H9 (cell line): ENCODE data around the gene VAV2. TPM values are rescaled to one million over a fixed set of nuclear protein-coding genes. Genes with fewer than 3 reads are reported as not detected.

Experiments
- DNase-seq: peaks from one replicate; pipeline ENCODE4 v3.0.0-alpha.2; 2017
- H2AFZ ChIP-seq: one replicate; pipeline ENCODE4 v1.6.1; 2013; ENCODE audit warnings: mild to moderate bottlenecking, low read length, control low read depth, moderate library complexity
- H2AK5ac ChIP-seq: 2 replicates; pipeline ENCODE4 v1.6.1; 2013; ENCODE audit warnings: low read length, control low read depth, mixed read lengths; ENCODE audit not compliant: insufficient read length
- H2BK120ac ChIP-seq: one replicate; pipeline ENCODE4 v1.6.1; 2013; ENCODE audit warnings: low read depth, mild to moderate bottlenecking, low read length, control low read depth, inconsistent platforms; ENCODE audit not compliant: poor library complexity, severe bottlenecking
- H2BK12ac ChIP-seq: 2 replicates; pipeline ENCODE4 v1.6.1; 2013; ENCODE audit warnings: low read length, control low read depth, mixed read lengths, low read depth; ENCODE audit not compliant: insufficient read length
- H2BK15ac ChIP-seq: 2 replicates; pipeline ENCODE4 v1.6.1; 2013; ENCODE audit warnings: low read depth, low read length, control low read depth
- H2BK20ac ChIP-seq: one replicate; pipeline ENCODE4 v1.6.1; 2013; ENCODE audit warnings: low read depth, mild to moderate bottlenecking, low read length, control low read depth, inconsistent platforms; ENCODE audit not compliant: poor library complexity, severe bottlenecking
- H2BK5ac ChIP-seq: 2 replicates; pipeline ENCODE4 v1.6.1; 2013; ENCODE audit warnings: low read length, control low read depth, mixed read lengths; ENCODE audit not compliant: insufficient read length
- H3K14ac ChIP-seq: 2 replicates; pipeline ENCODE4 v1.6.1; 2013; ENCODE audit warnings: low read length, control low read depth; ENCODE audit not compliant: insufficient read depth
- H3K18ac ChIP-seq: 2 replicates; pipeline ENCODE4 v1.6.1; 2013; ENCODE audit warnings: low read depth, mild to moderate bottlenecking, mixed read lengths, low read length, control low read depth; ENCODE audit not compliant: insufficient read length
- H3K23ac ChIP-seq: 2 replicates; pipeline ENCODE4 v1.6.1; 2013; ENCODE audit warnings: low read length, control low read depth, mixed read lengths, low read depth; ENCODE audit not compliant: insufficient read length
- H3K23me2 ChIP-seq: 2 replicates; pipeline ENCODE4 v1.6.1; 2013; ENCODE audit warnings: low read depth, mild to moderate bottlenecking, mixed read lengths, low read length, control low read depth; ENCODE audit not compliant: insufficient read length, poor library complexity, severe bottlenecking
- H3K27ac ChIP-seq: 2 replicates; pipeline ENCODE4 v1.5.1; 2013; ENCODE audit warnings: low read length, control low read depth, mixed read lengths, low read depth; ENCODE audit not compliant: insufficient read length
- H3K27me3 ChIP-seq: 2 replicates; pipeline ENCODE4 v1.6.1; 2013; ENCODE audit warnings: low read length, control low read depth, inconsistent platforms; ENCODE audit not compliant: insufficient read depth
- H3K4ac ChIP-seq: 2 replicates; pipeline ENCODE4 v1.6.1; 2013; ENCODE audit warnings: low read depth, mild to moderate bottlenecking, control low read depth, inconsistent platforms, low read length, moderate library complexity
- H3K4me1 ChIP-seq: 2 replicates; pipeline ENCODE4 v1.6.1; 2013; ENCODE audit warnings: low read length, control low read depth, inconsistent platforms; ENCODE audit not compliant: insufficient read depth
- H3K4me2 ChIP-seq: 2 replicates; pipeline ENCODE4 v1.6.1; 2013; ENCODE audit warnings: low read length, control low read depth, mixed read lengths; ENCODE audit not compliant: insufficient read length, insufficient read depth
- H3K56ac ChIP-seq: 2 replicates; pipeline ENCODE4 v1.6.1; 2013; ENCODE audit warnings: low read depth, mild to moderate bottlenecking, mixed read lengths, low read length, control low read depth; ENCODE audit not compliant: insufficient read length
- H3K79me1 ChIP-seq: 2 replicates; pipeline ENCODE4 v1.6.1; 2013; ENCODE audit warnings: low read depth, mild to moderate bottlenecking, moderate library complexity, low read length, control low read depth, inconsistent platforms; ENCODE audit not compliant: insufficient read depth, poor library complexity, severe bottlenecking
- H3K79me2 ChIP-seq: 2 replicates; pipeline ENCODE4 v1.6.1; 2013; ENCODE audit warnings: low read length, control low read depth, inconsistent platforms; ENCODE audit not compliant: insufficient read depth
- H3K9ac ChIP-seq: 2 replicates; pipeline ENCODE4 v1.6.1; 2013; ENCODE audit warnings: low read length, control low read depth, mixed read lengths; ENCODE audit not compliant: insufficient read length; ENCODE audit errors: extremely low read depth
- H3K9me3 ChIP-seq: one replicate; pipeline ENCODE4 v1.6.1; 2013; ENCODE audit warnings: low read depth, low read length, inconsistent platforms; ENCODE audit not compliant: control insufficient read depth
- H3T11ph ChIP-seq: one replicate; pipeline ENCODE4 v1.6.1; 2013; ENCODE audit warnings: mild to moderate bottlenecking, low read length, control low read depth, inconsistent platforms
- H4K20me1 ChIP-seq: one replicate; pipeline ENCODE4 v1.6.1; 2013; ENCODE audit not compliant: control insufficient read depth, insufficient read length, insufficient read depth
- H4K5ac ChIP-seq: 2 replicates; pipeline ENCODE4 v1.6.1; 2013; ENCODE audit warnings: low read depth, mild to moderate bottlenecking, mixed read lengths, low read length, control low read depth; ENCODE audit not compliant: insufficient read length
- H4K8ac ChIP-seq: replicated peaks from 2 replicates; pipeline ENCODE4 v1.6.1; 2013; ENCODE audit warnings: low read length, control low read depth, mixed read lengths, low read depth; ENCODE audit not compliant: insufficient read length
- H4K91ac ChIP-seq: 2 replicates; pipeline ENCODE4 v1.6.1; 2013; ENCODE audit warnings: low read depth, mild to moderate bottlenecking, moderate library complexity, mixed read lengths, low read length, control low read depth; ENCODE audit not compliant: insufficient read length
- H3K27ac Mint-ChIP-seq, 3 experiments: 2 replicates in 2 of 3; 3 replicates in 1 of 3; pipeline ENCODE4 v1.8.0; 2020 to 2021; ENCODE audit warnings: mixed read lengths in 3 of 3, mild to moderate bottlenecking in 1 of 3, moderate library complexity in 1 of 3
- H3K27me3 Mint-ChIP-seq: 2 replicates; pipeline ENCODE4 v1.8.0; 2021; ENCODE audit warnings: low read depth, mild to moderate bottlenecking, moderate library complexity, mixed read lengths
- H3K36me3 Mint-ChIP-seq, 3 experiments: 2 replicates in 2 of 3; 3 replicates in 1 of 3; pipeline ENCODE4 v1.8.0; 2020 to 2021; ENCODE audit warnings: low read depth in 3 of 3, mixed read lengths in 3 of 3; ENCODE audit not compliant: insufficient read depth in 1 of 3
- H3K4me1 Mint-ChIP-seq, 2 experiments: 2 replicates each; pipeline ENCODE4 v1.8.0; 2020; ENCODE audit warnings: mixed read lengths in 2 of 2
- H3K4me3 Mint-ChIP-seq, 2 experiments: 2 replicates in 1 of 2; 3 replicates in 1 of 2; pipeline ENCODE4 v1.8.0; 2020 to 2021; ENCODE audit warnings: mild to moderate bottlenecking in 2 of 2, mixed read lengths in 2 of 2, moderate library complexity in 1 of 2
- H3K9me3 Mint-ChIP-seq, 2 experiments: 2 replicates in 1 of 2; 3 replicates in 1 of 2; pipeline ENCODE4 v1.8.0; 2020; ENCODE audit warnings: mild to moderate bottlenecking in 2 of 2, mixed read lengths in 2 of 2, moderate library complexity in 1 of 2
- CTCF ChIP-seq: fragments of 200-600 bp; sonication (generic); conservative IDR thresholded peaks from 3 replicates; pipeline ENCODE4 v1.8.0; 2021; ENCODE audit warnings: antibody characterized with exemption, mild to moderate bottlenecking
- WGBS: extraction: QIAGEN DNeasy Blood & Tissue Kit; methylation state at CpG from one replicate; pipeline ENCODE4 v1.1.7; 2013; ENCODE audit warnings: missing lambda C conversion rate, low lambda C conversion rate, mixed read lengths; ENCODE audit not compliant: insufficient read length; ENCODE audit errors: extremely low coverage; 5-methylcytosine and 5-hydroxymethylcytosine counted together
- total RNA-seq: library from RNA; stranded (reverse); gene quantifications from 2 replicates; pipeline ENCODE4 v1.2.1, GENCODE V29; 2021

Gene VAV2
- total RNA-seq, 1 experiment from 2014 or later = 58.7 TPM

- Histone ChIP-seq H3K23ac (no peak overlapping the region), H3T11ph (no peak overlapping the region), H3K79me2 (no peaks in the 10 kb centered on the region), H4K20me1 (no peaks in the 10 kb centered on the region), H2BK12ac (no peak overlapping the region), H3K4ac (no peak overlapping the region), H4K5ac (no peak overlapping the region), H3K4me1 (no peaks in the 10 kb centered on the region), H4K91ac (no peak overlapping the region), H4K8ac (no peak overlapping the region), H2BK120ac (no peak overlapping the region), H3K27ac (no peak overlapping the region), H2BK15ac (no peak overlapping the region), H2AK5ac (no peak overlapping the region), H3K27me3 (no peaks in the 10 kb centered on the region), H3K9me3 (no peaks in the 10 kb centered on the region), H2BK5ac (no peak overlapping the region), H3K14ac (no peak overlapping the region), H3K9ac (no peak overlapping the region), H3K79me1 (no peaks in the 10 kb centered on the region), H2AFZ (no peak overlapping the region), H3K56ac (no peak overlapping the region), H2BK20ac (no peak overlapping the region), H3K4me2 (no peak overlapping the region), H3K18ac (no peak overlapping the region), H3K23me2 (peaks cover 2% of the 10 kb centered on the region)
- Mint-ChIP-seq H3K4me1 (peaks cover 4 to 14% of the 10 kb centered on the region in 2 experiments), H3K9me3 (peaks cover 3 to 7% of the 10 kb centered on the region in 2 experiments; a peak in 3 of 5 replicates), H3K27me3 (peaks cover 24% of the 10 kb centered on the region), H3K27ac (no peak overlapping the region; a peak in 1 of 7 replicates), H3K4me3 (no peak overlapping the region), H3K36me3 (no peaks in the 10 kb centered on the region; a peak in 1 of 7 replicates)
- WGBS = no CpG with 5 or more reads among the region's 14 CpGs
- DNase-seq = no peak
- TF ChIP-seq CTCF = no peak
Observed at GRCh38 chr9:133741716-133742115, 250.4 kb downstream of the VAV2 start.
